CD4-positive, alpha-beta T cell (primary cell): ENCODE measurements around the gene SLC19A1. TPM values are rescaled to one million over a fixed set of nuclear protein-coding genes. Genes with fewer than 3 reads are reported as not detected.

Source experiments
- ATAC-seq: fragments of 200-7000 bp; cut with Tn5 transposase; one replicate; pipeline ENCODE4 v1.10.0; 2022; ENCODE audit warnings: mild to moderate bottlenecking; ENCODE audit not compliant: poor library complexity
- CTCF ChIA-PET: fragments of 350-600 bp; sonication (Branson Sonifier 250); formaldehyde crosslinking; loops from one replicate; lab custom pipeline; 2021; ENCODE audit warnings: antibody characterized with exemption, inconsistent platforms; lab: Charles Lee
- POLR2A ChIA-PET: fragments of 350-600 bp; sonication (Branson Sonifier 250); formaldehyde crosslinking; loops from one replicate; lab custom pipeline; 2021; ENCODE audit warnings: antibody characterized with exemption, inconsistent platforms; lab: Charles Lee
- DNase-seq, 14 experiments: peaks; one replicate each; pipeline ENCODE4 v3.0.0-alpha.2; 2013 to 2020; ENCODE audit warnings: mixed read lengths in 2 of 14
- H3K27ac ChIP-seq, 2 donors: one replicate each; pipeline versions ENCODE4 v1.5.1 to v1.7.0; 2013; ENCODE audit warnings: low read length in 2 of 2, low read depth in 1 of 2, mild to moderate bottlenecking in 1 of 2
- H3K27me3 ChIP-seq, 2 experiments: 1 replicate in 1 of 2; 2 replicates in 1 of 2; pipeline versions ENCODE4 v1.6.1 to v1.7.0; 2013; ENCODE audit warnings: low read length in 2 of 2, control low read depth in 1 of 2, mild to moderate bottlenecking in 1 of 2, moderate library complexity in 1 of 2; ENCODE audit not compliant: insufficient read depth in 2 of 2, control insufficient read depth in 1 of 2
- H3K36me3 ChIP-seq: one replicate; pipeline ENCODE4 v1.6.1; 2013; ENCODE audit warnings: low read length, control low read depth; ENCODE audit not compliant: insufficient read depth
- H3K4me1 ChIP-seq: one replicate; pipeline ENCODE4 v1.6.1; 2013; ENCODE audit warnings: low read length, control low read depth; ENCODE audit not compliant: insufficient read depth
- H3K4me3 ChIP-seq: one replicate; pipeline ENCODE4 v1.5.1; 2013; ENCODE audit warnings: mild to moderate bottlenecking, low read length, moderate library complexity
- H3K9me3 ChIP-seq, 2 experiments: 1 replicate in 1 of 2; 2 replicates in 1 of 2; pipeline versions ENCODE4 v1.6.1 to v1.7.0; 2013; ENCODE audit warnings: low read length in 2 of 2, mild to moderate bottlenecking in 2 of 2, control low read depth in 1 of 2, moderate library complexity in 1 of 2; ENCODE audit not compliant: control insufficient read depth in 1 of 2, insufficient read depth in 1 of 2
- H3K27ac Mint-ChIP-seq: one replicate; pipeline ENCODE4 v1.8.0; 2020; ENCODE audit warnings: mixed read lengths
- H3K27me3 Mint-ChIP-seq: one replicate; pipeline ENCODE4 v1.8.0; 2021; ENCODE audit warnings: mixed read lengths
- H3K36me3 Mint-ChIP-seq: one replicate; pipeline ENCODE4 v1.8.0; 2021; ENCODE audit warnings: low read depth, mixed read lengths
- H3K4me1 Mint-ChIP-seq: one replicate; pipeline ENCODE4 v1.8.0; 2021; ENCODE audit warnings: low read depth, mixed read lengths
- H3K4me3 Mint-ChIP-seq: one replicate; pipeline ENCODE4 v1.8.0; 2020; ENCODE audit warnings: mild to moderate bottlenecking, mixed read lengths
- H3K9me3 Mint-ChIP-seq: one replicate; pipeline ENCODE4 v1.8.0; 2020; ENCODE audit warnings: mixed read lengths
- CTCF ChIP-seq: fragments of 200-600 bp; IDR thresholded peaks from one replicate; pipeline ENCODE4 v1.8.0; 2022; ENCODE audit warnings: antibody characterized with exemption, mild to moderate bottlenecking
- intact Hi-C, 2 experiments: fragments of 100-400 bp; cut with DNase I in 1 of 2; cut with micrococcal nuclease in 1 of 2; formaldehyde crosslinking; loops; one replicate each; pipeline versions ENCODE4 v1.15.1 to v1.9.0; 2023 to 2025; cut with DNase I, micrococcal nuclease
- total RNA-seq, 174 experiments: library from RNA in 2 of 174; stranded (reverse) in 2 of 174; gene quantifications; one replicate each; pipeline ENCODE4 v1.2.3 and lab custom pipeline; 2021 to 2026

Gene SLC19A1
- total RNA-seq, 2 experiments from 2014 or later, result 11.5 to 12.0 TPM

DNA sequence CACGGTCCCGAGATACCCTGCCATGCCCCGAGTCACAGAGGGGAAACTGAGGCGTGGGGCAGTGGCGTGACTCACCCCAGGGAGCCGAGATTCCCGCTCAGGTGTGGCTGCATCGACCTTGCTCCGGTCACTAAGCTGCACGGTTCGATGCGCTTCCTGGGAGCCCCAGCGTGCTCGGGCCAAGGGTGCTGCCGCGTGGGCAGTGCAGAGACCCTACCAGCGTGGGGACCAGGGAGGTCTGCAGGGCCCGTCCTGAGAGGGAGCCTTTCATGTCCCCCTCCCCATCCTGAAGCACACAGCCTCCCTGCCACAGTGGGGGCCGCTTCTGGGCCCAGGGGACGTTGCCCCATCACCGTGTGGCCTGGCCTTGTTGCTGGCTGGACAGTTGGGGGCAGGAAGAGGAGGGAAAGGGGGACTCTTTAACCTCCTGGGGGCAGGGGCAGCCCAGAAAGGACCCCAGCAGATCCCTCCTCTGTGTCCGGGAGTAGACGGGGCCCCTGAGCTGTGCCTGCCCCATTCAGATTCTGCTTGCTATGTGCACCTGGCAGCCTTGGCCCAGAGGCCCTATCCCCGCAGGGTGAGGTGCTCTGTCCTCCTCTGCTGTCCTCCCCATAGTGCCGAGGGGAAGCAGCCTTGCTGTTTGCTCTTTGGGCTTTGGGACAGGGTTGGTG, 84.9 kb downstream of the SLC19A1 start:
- CTCF ChIA-PET, result no interaction called here
- no peak overlapping the region for H3K27ac Mint-ChIP-seq
- DNase-seq (no peak), ATAC-seq (no peak)
- H3K27me3 Mint-ChIP-seq, result peaks cover 4% of the 10 kb centered on the region
- no peak overlapping the region for H3K4me3 Mint-ChIP-seq
- no peaks in the 10 kb centered on the region for H3K36me3 Mint-ChIP-seq
- no peaks in the 10 kb centered on the region for H3K27me3 ChIP-seq
- no peak overlapping the region for H3K27ac ChIP-seq
- peaks cover 5% of the 10 kb centered on the region for H3K4me1 ChIP-seq
- peaks cover 4% of the 10 kb centered on the region for H3K9me3 Mint-ChIP-seq
- POLR2A ChIA-PET, result no interaction called here
- H3K4me1 Mint-ChIP-seq, result no peaks in the 10 kb centered on the region
- H3K9me3 ChIP-seq, result peaks cover 6 to 12% of the 10 kb centered on the region in 2 experiments
- H3K36me3 ChIP-seq, result no peaks in the 10 kb centered on the region
- no peak overlapping the region for H3K4me3 ChIP-seq
- no peak for TF ChIP-seq CTCF
- intact Hi-C loops, result no loop called here

GRCh38 chr21:45456584-45457160, 85.6 kb downstream of the SLC19A1 start:
- no peak overlapping the region for H3K27ac ChIP-seq
- no peak for TF ChIP-seq CTCF
- POLR2A ChIA-PET, result no interaction called here
- H3K27me3 ChIP-seq, result no peaks in the 10 kb centered on the region
- no peak for ATAC-seq
- H3K36me3 ChIP-seq, result no peaks in the 10 kb centered on the region
- peaks cover 5% of the 10 kb centered on the region for H3K4me1 ChIP-seq
- no peak overlapping the region for H3K4me3 ChIP-seq
- no peak overlapping the region for H3K4me3 Mint-ChIP-seq
- H3K4me1 Mint-ChIP-seq, result no peaks in the 10 kb centered on the region
- H3K27ac Mint-ChIP-seq, result no peak overlapping the region
- no peaks in the 10 kb centered on the region for H3K36me3 Mint-ChIP-seq
- DNase-seq, result no peak
- intact Hi-C loops, result no loop called here
- peaks cover 1% of the 10 kb centered on the region for H3K9me3 Mint-ChIP-seq
- CTCF ChIA-PET, result no interaction called here
- H3K9me3 ChIP-seq, result peaks cover 6 to 10% of the 10 kb centered on the region in 2 experiments
- H3K27me3 Mint-ChIP-seq, result peaks cover 4% of the 10 kb centered on the region

DNA sequence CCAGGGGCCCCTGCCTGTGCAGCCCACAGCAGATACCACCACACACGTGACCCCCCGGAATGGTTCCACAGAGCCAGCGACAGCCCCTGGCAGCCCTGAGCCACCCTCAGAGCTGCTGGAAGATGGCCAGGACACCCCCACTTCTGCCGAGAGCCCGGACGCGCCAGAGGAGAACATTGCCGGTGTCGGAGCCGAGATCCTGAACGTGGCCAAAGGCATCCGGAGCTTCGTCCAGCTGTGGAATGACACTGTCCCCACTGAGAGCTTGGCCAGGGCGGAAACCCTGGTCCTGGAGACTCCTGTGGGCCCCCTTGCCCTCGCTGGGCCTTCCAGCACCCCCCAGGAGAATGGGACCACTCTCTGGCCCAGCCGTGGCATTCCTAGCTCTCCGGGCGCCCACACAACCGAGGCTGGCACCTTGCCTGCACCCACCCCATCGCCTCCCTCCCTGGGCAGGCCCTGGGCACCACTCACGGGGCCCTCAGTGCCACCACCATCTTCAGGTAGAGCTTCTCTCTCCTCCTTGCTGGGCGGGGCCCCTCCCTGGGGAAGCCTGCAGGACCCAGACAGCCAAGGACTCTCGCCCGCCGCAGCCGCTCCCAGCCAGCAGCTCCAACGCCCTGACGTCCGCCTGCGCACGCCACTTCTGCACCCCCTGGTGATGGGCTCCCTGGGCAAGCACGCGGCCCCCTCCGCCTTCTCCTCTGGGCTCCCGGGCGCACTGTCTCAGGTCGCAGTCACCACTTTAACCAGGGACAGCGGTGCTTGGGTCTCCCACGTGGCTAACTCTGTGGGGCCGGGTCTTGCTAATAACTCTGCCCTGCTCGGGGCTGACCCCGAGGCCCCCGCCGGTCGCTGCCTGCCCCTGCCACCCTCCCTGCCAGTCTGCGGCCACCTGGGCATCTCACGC, 86.3 kb downstream of the SLC19A1 start:
- Mint-ChIP-seq H3K4me3 (no peak overlapping the region), H3K27me3 (peaks cover 4% of the 10 kb centered on the region), H3K9me3 (no peaks in the 10 kb centered on the region), H3K36me3 (no peaks in the 10 kb centered on the region), H3K4me1 (no peaks in the 10 kb centered on the region), H3K27ac (no peak overlapping the region)
- Histone ChIP-seq H3K27me3 (no peaks in the 10 kb centered on the region), H3K27ac (no peak overlapping the region), H3K4me1 (peaks cover 5% of the 10 kb centered on the region), H3K9me3 (peaks cover under 1 to 5% of the 10 kb centered on the region in 2 experiments), H3K4me3 (no peak overlapping the region), H3K36me3 (no peaks in the 10 kb centered on the region)
- intact Hi-C loops, result no loop called here
- no peak for ATAC-seq
- CTCF ChIA-PET, result no interaction called here
- no peak for TF ChIP-seq CTCF
- POLR2A ChIA-PET, result no interaction called here
- DNase-seq, result no peak
